Sciatic nerve (tissue), 2 donors: ENCODE measurements around the gene CADPS. TPM values are rescaled to one million over a fixed set of nuclear protein-coding genes. Genes with fewer than 3 reads are reported as not detected.
A peak's percentile ranks its signal among the peaks of the same experiment; 100 is the strongest.

ENCODE experiments used
- ATAC-seq: fragments of 200-7000 bp; cut with Tn5 transposase; one replicate; pipeline ENCODE4 v1.9.1; 2020; ENCODE audit warnings: mild to moderate bottlenecking, moderate library complexity
- DNase-seq: peaks from one replicate; pipeline ENCODE4 v3.0.0-alpha.2; 2020; ENCODE audit warnings: low spot score
- intact Hi-C: fragments of 100-400 bp; cut with DNase I; formaldehyde crosslinking; loops from one replicate; pipeline ENCODE4 v1.14.2; 2022
- total RNA-seq: library from RNA; stranded (reverse); fragmentation: NEBNext Ultra II Directional; extraction: Animal tissue kit (Norgen Biotek cat#: 25700); gene quantifications from one replicate; pipeline ENCODE4 v1.2.1, GENCODE V29; 2021
- donor health status: DM: no; HTN: no; CAD: no.
- donor health status: DM: no; HTN: no; CAD: no.

CADPS gene
- total RNA-seq, 1 donor from 2014 or later = 1.1 TPM

- DNase-seq (no peak), ATAC-seq (no peak)
- intact Hi-C loops = no loop called here
These were observed 202.8 kb downstream of the CADPS start for GRCh38 chr3:62672270-62672987.

- DNase-seq (no peak), ATAC-seq (no peak)
- intact Hi-C loops = no loop called here
These were observed 204.9 kb downstream of the CADPS start for GRCh38 chr3:62670351-62670750.

- ATAC-seq = no peak
- no peak for DNase-seq
- intact Hi-C loops = no loop called here
These were observed 206.1 kb downstream of the CADPS start for GRCh38 chr3:62669161-62669560.

GRCh38 chr3:62667714-62668113 lies 207.5 kb downstream of the CADPS start:
- no peak for DNase-seq
- intact Hi-C loops = no loop called here
- no peak for ATAC-seq

- ATAC-seq (peak; percentile 51), DNase-seq (peak; percentile 62)
- intact Hi-C loops = no loop called here
These were observed 209.4 kb downstream of the CADPS start for GRCh38 chr3:62665627-62666437.

GRCh38 chr3:62662677-62663076 lies 212.5 kb downstream of the CADPS start:
- no peak for DNase-seq
- intact Hi-C loops = no loop called here
- ATAC-seq = no peak

- ATAC-seq = no peak
- no peak for DNase-seq
- intact Hi-C loops = no loop called here
These were observed 215.6 kb downstream of the CADPS start for GRCh38 chr3:62659660-62660059.

- ATAC-seq (no peak), DNase-seq (no peak)
- intact Hi-C loops = no loop called here
These were observed 219.5 kb downstream of the CADPS start for GRCh38 chr3:62655691-62656063.

- DNase-seq (no peak), ATAC-seq (no peak)
- intact Hi-C loops = no loop called here
These were observed 220.0 kb downstream of the CADPS start for GRCh38 chr3:62655056-62655690.

GRCh38 chr3:62653796-62654195 lies 221.4 kb downstream of the CADPS start:
- intact Hi-C loops = no loop called here
- ATAC-seq (no peak), DNase-seq (no peak)

GRCh38 chr3:62647711-62648110 lies 227.5 kb downstream of the CADPS start:
- intact Hi-C loops = no loop called here
- DNase-seq = no peak
- no peak for ATAC-seq

- DNase-seq (no peak), ATAC-seq (no peak)
- intact Hi-C loops = no loop called here
These were observed 230.7 kb downstream of the CADPS start for GRCh38 chr3:62644493-62644892.

GRCh38 chr3:62638316-62638715 lies 236.9 kb downstream of the CADPS start:
- DNase-seq (no peak), ATAC-seq (no peak)
- intact Hi-C loops = no loop called here

- intact Hi-C loops = no loop called here
- ATAC-seq (no peak), DNase-seq (no peak)
These were observed 238.9 kb downstream of the CADPS start for GRCh38 chr3:62636235-62636826.

GRCh38 chr3:62632510-62633294 lies 242.5 kb downstream of the CADPS start:
- ATAC-seq (no peak), DNase-seq (no peak)
- intact Hi-C loops = no loop called here

- intact Hi-C loops = no loop called here
- ATAC-seq (no peak), DNase-seq (no peak)
These were observed 243.7 kb downstream of the CADPS start for GRCh38 chr3:62631488-62631887.

GRCh38 chr3:62630664-62631063 lies 244.6 kb downstream of the CADPS start:
- intact Hi-C loops = no loop called here
- ATAC-seq (no peak), DNase-seq (no peak)

GRCh38 chr3:62625268-62625667 lies 249.9 kb downstream of the CADPS start:
- intact Hi-C loops = no loop called here
- ATAC-seq (no peak), DNase-seq (no peak)

GRCh38 chr3:62624185-62624584 lies 251.0 kb downstream of the CADPS start:
- ATAC-seq = no peak
- DNase-seq = no peak
- intact Hi-C loops = no loop called here
